Neural crest cell (in vitro differentiated cells): ENCODE results near the gene MYO1B. TPM values are rescaled to one million over a fixed set of nuclear protein-coding genes. Genes with fewer than 3 reads are reported as not detected.

Experiments used
- DNase-seq: peaks from one replicate; pipeline ENCODE4 v3.0.0; 2021; ENCODE audit warnings: low read depth, mixed read lengths, low spot score
- H3K27ac Mint-ChIP-seq: one replicate; pipeline ENCODE4 v1.8.0; 2021; ENCODE audit warnings: mild to moderate bottlenecking, mixed read lengths; ENCODE audit not compliant: unreplicated experiment
- H3K27me3 Mint-ChIP-seq: 2 replicates; pipeline ENCODE4 v1.8.0; 2021; ENCODE audit warnings: low read depth, mild to moderate bottlenecking, mixed read lengths
- H3K36me3 Mint-ChIP-seq: 2 replicates; pipeline ENCODE4 v1.8.0; 2021; ENCODE audit warnings: low read depth, mild to moderate bottlenecking, mixed read lengths
- H3K4me1 Mint-ChIP-seq: 2 replicates; pipeline ENCODE4 v1.8.0; 2021; ENCODE audit warnings: mixed read lengths
- H3K4me3 Mint-ChIP-seq: one replicate; pipeline ENCODE4 v1.8.0; 2021; ENCODE audit warnings: mild to moderate bottlenecking, mixed read lengths
- H3K9me3 Mint-ChIP-seq: 2 replicates; pipeline ENCODE4 v1.8.0; 2021; ENCODE audit warnings: mixed read lengths
- CTCF ChIP-seq: fragments of 200-600 bp; sonication (generic); conservative IDR thresholded peaks from 2 replicates; pipeline ENCODE4 v1.5.0; 2021; ENCODE audit warnings: antibody characterized with exemption, mild to moderate bottlenecking
- total RNA-seq: library from RNA; stranded (reverse); gene quantifications from 2 replicates; pipeline ENCODE4 v1.2.1, GENCODE V29; 2021

Gene MYO1B
- total RNA-seq, 1 donor from 2014 or later, result 116 TPM

- peaks cover 3% of the 10 kb centered on the region for H3K9me3 Mint-ChIP-seq
- H3K4me3 Mint-ChIP-seq, result no peak overlapping the region
- H3K27me3 Mint-ChIP-seq, result no peaks in the 10 kb centered on the region
- no peaks in the 10 kb centered on the region for H3K4me1 Mint-ChIP-seq
- TF ChIP-seq CTCF, result no peak
- H3K27ac Mint-ChIP-seq, result no peak overlapping the region
- H3K36me3 Mint-ChIP-seq, result no peaks in the 10 kb centered on the region
- DNase-seq, result no peak
These were observed 20.1 kb upstream of the MYO1B start for GRCh38 chr2:191225126-191225525.

- Mint-ChIP-seq H3K4me1 (no peaks in the 10 kb centered on the region), H3K36me3 (no peaks in the 10 kb centered on the region), H3K27me3 (no peaks in the 10 kb centered on the region), H3K4me3 (no peak overlapping the region), H3K27ac (no peak overlapping the region), H3K9me3 (peaks cover 3% of the 10 kb centered on the region)
- DNase-seq, result no peak
- no peak for TF ChIP-seq CTCF
These were observed 19.5 kb upstream of the MYO1B start for GRCh38 chr2:191225690-191226089.

DNA sequence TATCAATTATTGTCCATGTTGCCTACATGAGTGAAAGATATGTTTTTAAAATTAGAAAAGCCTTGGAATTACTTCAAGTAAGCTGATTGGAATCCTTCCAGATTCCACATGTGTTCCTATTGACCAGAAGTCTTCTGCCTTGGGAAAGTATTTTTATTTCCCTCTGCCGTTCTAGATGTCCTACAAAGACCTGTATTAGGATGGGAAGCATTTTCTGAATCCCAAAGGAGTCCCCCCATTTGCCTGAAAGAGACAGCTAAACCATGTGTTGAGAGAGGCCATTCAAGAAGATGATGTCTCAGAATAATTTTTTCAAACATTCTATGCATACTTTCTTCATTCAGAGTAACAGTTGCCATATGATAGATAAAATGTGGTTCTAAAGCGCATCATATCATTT lies 19.0 kb upstream of the MYO1B start:
- no peak overlapping the region for H3K4me3 Mint-ChIP-seq
- TF ChIP-seq CTCF, result no peak
- no peaks in the 10 kb centered on the region for H3K4me1 Mint-ChIP-seq
- no peak overlapping the region for H3K27ac Mint-ChIP-seq
- H3K27me3 Mint-ChIP-seq, result no peaks in the 10 kb centered on the region
- no peak for DNase-seq
- peaks cover 3% of the 10 kb centered on the region for H3K9me3 Mint-ChIP-seq
- H3K36me3 Mint-ChIP-seq, result no peaks in the 10 kb centered on the region

DNA sequence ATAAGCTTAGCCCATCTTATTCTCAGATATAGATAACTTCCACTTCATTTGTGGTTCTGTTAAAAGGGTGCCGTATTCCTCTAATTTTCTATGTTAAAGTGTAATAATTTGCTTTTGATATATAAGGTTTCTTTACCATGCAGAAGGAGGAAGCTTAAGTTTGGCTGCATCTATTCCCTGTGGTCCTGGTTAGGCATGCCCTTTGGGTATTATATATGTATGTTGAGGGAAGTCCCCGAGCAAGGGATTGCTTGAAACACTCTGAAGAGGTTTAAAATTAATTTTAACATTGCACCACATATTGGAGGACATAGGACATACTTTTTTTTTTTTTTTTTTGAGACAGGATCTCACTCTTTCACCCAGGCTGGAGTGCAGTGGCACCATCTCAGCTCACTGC lies 16.9 kb upstream of the MYO1B start:
- no peaks in the 10 kb centered on the region for H3K9me3 Mint-ChIP-seq
- no peak for DNase-seq
- no peaks in the 10 kb centered on the region for H3K27me3 Mint-ChIP-seq
- H3K36me3 Mint-ChIP-seq, result no peaks in the 10 kb centered on the region
- H3K4me3 Mint-ChIP-seq, result no peak overlapping the region
- H3K27ac Mint-ChIP-seq, result no peak overlapping the region
- TF ChIP-seq CTCF, result no peak
- H3K4me1 Mint-ChIP-seq, result peaks cover 12% of the 10 kb centered on the region

DNA sequence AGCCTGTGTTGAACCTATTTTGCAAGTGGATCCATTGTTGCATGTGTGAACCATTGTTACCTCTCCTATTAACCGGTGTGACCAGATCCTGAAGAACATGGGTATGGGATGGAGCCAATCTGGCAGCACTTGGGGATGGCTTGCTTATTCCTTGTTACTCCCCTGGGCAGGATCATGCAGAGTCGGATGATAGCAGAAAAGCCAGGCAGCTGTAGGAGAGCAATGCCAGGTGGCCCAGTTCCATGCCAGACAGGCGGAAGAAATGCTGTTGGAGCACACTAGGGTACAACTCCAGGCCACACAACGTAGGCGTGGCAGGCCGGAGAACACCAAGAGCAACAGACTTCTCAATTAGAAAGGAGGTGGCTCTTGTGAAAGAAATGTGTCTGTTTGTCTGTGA lies 16.3 kb upstream of the MYO1B start:
- H3K27me3 Mint-ChIP-seq, result no peaks in the 10 kb centered on the region
- H3K4me3 Mint-ChIP-seq, result no peak overlapping the region
- no peaks in the 10 kb centered on the region for H3K9me3 Mint-ChIP-seq
- TF ChIP-seq CTCF, result no peak
- H3K36me3 Mint-ChIP-seq, result no peaks in the 10 kb centered on the region
- no peak for DNase-seq
- no peak overlapping the region for H3K27ac Mint-ChIP-seq
- H3K4me1 Mint-ChIP-seq, result peaks cover 12% of the 10 kb centered on the region

- DNase-seq, result no peak
- no peak overlapping the region for H3K27ac Mint-ChIP-seq
These were observed 15.0 kb upstream of the MYO1B start for GRCh38 chr2:191230174-191230573.

More at GRCh38 chr2:191230174-191230573, 15.0 kb upstream of the MYO1B start:
- no peak for TF ChIP-seq CTCF
- H3K4me3 Mint-ChIP-seq, result no peak overlapping the region
- H3K4me1 Mint-ChIP-seq, result peaks cover 12% of the 10 kb centered on the region
- no peaks in the 10 kb centered on the region for H3K36me3 Mint-ChIP-seq
- H3K9me3 Mint-ChIP-seq, result no peaks in the 10 kb centered on the region
- no peaks in the 10 kb centered on the region for H3K27me3 Mint-ChIP-seq
